Cardiac muscle cell (in vitro differentiated cells and primary cell): ENCODE measurements around the gene MYOCD. TPM values are rescaled to one million over a fixed set of nuclear protein-coding genes. Genes with fewer than 3 reads are reported as not detected.

Source experiments
- DNase-seq, 2 donors: peaks; one replicate each; pipeline versions ENCODE4 v3.0.0 to v3.0.0-alpha.2; 2010 to 2017; ENCODE audit warnings: low read depth in 1 of 2, low spot score in 1 of 2
- H3K27ac ChIP-seq: fragments of 200-600 bp; sonication (generic); 2 replicates; pipeline ENCODE4 v1.5.1; 2016
- H3K27me3 ChIP-seq: fragments of 200-600 bp; sonication (generic); 2 replicates; pipeline ENCODE4 v1.6.0; 2016; ENCODE audit warnings: control low read depth
- H3K36me3 ChIP-seq: fragments of 200-600 bp; sonication (generic); 2 replicates; pipeline ENCODE4 v1.5.1; 2016; ENCODE audit warnings: control low read depth
- H3K4me1 ChIP-seq: fragments of 200-600 bp; sonication (generic); 2 replicates; pipeline ENCODE4 v1.8.1; 2017; ENCODE audit warnings: low read depth, mild to moderate bottlenecking, mixed run types
- H3K4me3 ChIP-seq: fragments of 200-600 bp; sonication (generic); 2 replicates; pipeline ENCODE4 v1.5.1; 2016; ENCODE audit warnings: mild to moderate bottlenecking
- H3K9me3 ChIP-seq: fragments of 200-600 bp; sonication (generic); 2 replicates; pipeline ENCODE4 v1.5.1; 2017; ENCODE audit warnings: low read depth, mild to moderate bottlenecking, control low read depth
- CTCF ChIP-seq: IDR thresholded peaks from 2 replicates; pipeline ENCODE4 v1.5.1; 2012; ENCODE audit warnings: low read depth, mild to moderate bottlenecking, low read length
- polyA plus RNA-seq: library from polyadenylated mRNA; unstranded; fragments of >200 nt; fragmentation: Nextera tagmentation; extraction: Ambion mirVana; gene quantifications from 2 replicates; pipeline ENCODE4 v1.2.1, GENCODE V29; 2016
- total RNA-seq: library from RNA; depleted of rRNA; stranded (reverse); fragments of >200 nt; gene quantifications from 2 replicates; pipeline ENCODE4 v1.2.3, GENCODE V29; 2016

Gene MYOCD
- total and polyA plus RNA-seq, 2 experiments from 2014 or later = 70.8 to 160 TPM

- H3K9me3 ChIP-seq = no peaks in the 10 kb centered on the region
- DNase-seq = no peak
- H3K27ac ChIP-seq = no peak overlapping the region
- H3K36me3 ChIP-seq = no peaks in the 10 kb centered on the region
- H3K27me3 ChIP-seq = no peaks in the 10 kb centered on the region
- no peak for TF ChIP-seq CTCF
- peaks cover 5% of the 10 kb centered on the region for H3K4me1 ChIP-seq
- no peak overlapping the region for H3K4me3 ChIP-seq
These were observed 21.9 kb upstream of the MYOCD start for GRCh38 chr17:12643822-12644221.

- Histone ChIP-seq H3K27ac (no peak overlapping the region), H3K4me1 (peaks cover 10% of the 10 kb centered on the region), H3K9me3 (no peaks in the 10 kb centered on the region), H3K36me3 (no peaks in the 10 kb centered on the region), H3K4me3 (no peak overlapping the region), H3K27me3 (no peaks in the 10 kb centered on the region)
- no peak for TF ChIP-seq CTCF
- no peak for DNase-seq
These were observed 21.1 kb upstream of the MYOCD start for GRCh38 chr17:12644623-12645022.

GRCh38 chr17:12646761-12647422 is 18.8 kb upstream of the MYOCD start:
- no peaks in the 10 kb centered on the region for H3K27me3 ChIP-seq
- H3K36me3 ChIP-seq = no peaks in the 10 kb centered on the region
- peak overlapping the region; percentile 35 for H3K27ac ChIP-seq
- no peaks in the 10 kb centered on the region for H3K9me3 ChIP-seq
- DNase-seq = no peak
- H3K4me1 ChIP-seq = peaks cover 12% of the 10 kb centered on the region
- TF ChIP-seq CTCF = no peak
- H3K4me3 ChIP-seq = no peak overlapping the region

GRCh38 chr17:12648498-12648897 is 17.2 kb upstream of the MYOCD start:
- no peak overlapping the region for H3K4me3 ChIP-seq
- H3K27ac ChIP-seq = no peak overlapping the region
- no peaks in the 10 kb centered on the region for H3K36me3 ChIP-seq
- no peak for DNase-seq
- H3K9me3 ChIP-seq = no peaks in the 10 kb centered on the region
- peaks cover 7% of the 10 kb centered on the region for H3K4me1 ChIP-seq
- no peaks in the 10 kb centered on the region for H3K27me3 ChIP-seq
- no peak for TF ChIP-seq CTCF

- peaks cover 9% of the 10 kb centered on the region for H3K4me1 ChIP-seq
- H3K9me3 ChIP-seq = no peaks in the 10 kb centered on the region
- no peak for DNase-seq
- no peak for TF ChIP-seq CTCF
- no peak overlapping the region for H3K4me3 ChIP-seq
- no peaks in the 10 kb centered on the region for H3K27me3 ChIP-seq
- H3K27ac ChIP-seq = no peak overlapping the region
- H3K36me3 ChIP-seq = no peaks in the 10 kb centered on the region
These were observed 9.8 kb upstream of the MYOCD start for GRCh38 chr17:12655936-12656335.

GRCh38 chr17:12656354-12656753 is 9.3 kb upstream of the MYOCD start:
- no peaks in the 10 kb centered on the region for H3K36me3 ChIP-seq
- H3K27ac ChIP-seq = no peak overlapping the region
- no peak overlapping the region for H3K4me3 ChIP-seq
- peaks cover 9% of the 10 kb centered on the region for H3K4me1 ChIP-seq
- TF ChIP-seq CTCF = no peak
- H3K9me3 ChIP-seq = no peaks in the 10 kb centered on the region
- no peak for DNase-seq
- no peaks in the 10 kb centered on the region for H3K27me3 ChIP-seq
